ENCODE data around the gene BLACAT1.
A peak's percentile ranks its signal among the peaks of the same experiment; 100 is the strongest.
"Not testable (repeated sequence)": the region's sequence is repeated elsewhere in the genome, so short reads cannot be mapped to it uniquely, and the experiment has no call there.

The BLACAT1 gene

DNA sequence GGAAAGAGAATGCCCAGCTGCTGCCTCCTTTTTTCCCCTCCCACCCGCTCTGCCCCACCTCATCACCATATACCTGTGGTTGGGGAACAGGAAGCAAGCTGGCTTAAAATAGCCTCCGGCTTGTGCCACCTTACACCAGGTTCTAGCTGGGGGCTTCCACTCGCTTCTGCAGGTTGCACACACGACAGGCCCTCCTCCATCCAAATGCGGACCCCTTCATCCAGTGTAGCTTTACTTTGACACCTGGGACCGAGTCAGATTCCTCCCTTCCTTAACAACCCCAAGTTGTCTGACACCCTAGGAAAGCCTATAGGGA lies 14.6 kb downstream of the BLACAT1 start:
- DNase-seq (ENCODE audit: low read depth) = no peak

DNA sequence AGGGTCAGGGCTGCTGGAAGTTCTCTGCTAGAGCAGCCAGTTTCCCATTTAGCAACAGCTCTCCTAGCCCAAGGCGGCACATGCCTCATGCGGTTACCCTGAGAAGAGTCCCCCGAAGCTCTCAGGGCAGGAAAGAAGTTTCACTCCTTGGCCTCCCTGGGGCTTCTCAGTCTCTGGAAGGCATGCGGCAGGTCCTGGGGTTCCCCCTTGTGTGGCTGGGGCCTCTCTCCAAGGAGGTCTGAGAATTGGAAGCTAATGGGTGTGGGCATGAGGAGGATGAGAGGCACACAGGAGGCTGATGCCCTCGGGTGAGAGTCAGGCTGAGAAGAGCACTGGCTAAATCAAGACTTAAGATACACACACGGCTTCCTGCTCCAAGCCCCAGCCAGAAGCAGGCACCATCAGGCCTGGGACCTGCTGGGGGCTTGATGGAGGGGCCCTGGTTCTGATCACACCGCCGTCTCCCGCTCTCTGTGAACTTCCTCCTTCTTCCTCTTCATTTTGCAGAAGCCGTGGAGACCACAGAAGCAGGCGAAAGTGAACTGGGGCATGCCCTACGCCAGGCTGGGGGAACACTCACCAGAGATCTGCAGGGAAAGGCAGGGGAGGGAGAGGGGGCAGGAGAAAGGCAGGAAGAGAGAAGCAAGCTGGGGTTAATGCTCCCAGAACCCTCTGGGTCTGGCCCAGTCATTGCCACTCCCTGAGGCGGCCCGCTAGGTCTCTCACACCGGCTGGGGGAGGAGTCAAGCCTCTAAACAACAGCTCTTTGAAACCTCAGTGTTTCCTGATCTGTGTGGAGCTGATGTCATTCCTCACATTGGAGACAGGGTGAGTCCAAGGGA lies 15.1 kb downstream of the BLACAT1 start:
- peak; percentile 59 for DNase-seq (ENCODE audit: low read depth)

DNA sequence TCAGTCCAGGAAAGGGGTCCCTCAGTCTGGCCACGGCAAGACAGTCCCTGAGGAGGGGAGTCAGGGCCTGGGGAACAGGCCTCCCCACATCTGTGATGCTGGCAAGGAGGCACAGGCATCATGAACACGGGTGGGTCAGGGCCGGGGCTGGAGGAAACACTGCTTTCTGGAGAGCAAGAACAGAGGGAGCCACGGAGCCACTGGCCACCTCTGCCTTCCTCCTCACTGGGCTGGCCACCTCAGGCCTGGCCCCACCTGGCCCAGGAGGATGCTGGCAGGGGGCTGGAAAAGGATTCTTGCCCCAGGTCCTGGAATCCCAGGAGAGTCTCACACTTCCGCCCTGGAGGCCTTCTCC lies 15.7 kb downstream of the BLACAT1 start:
- no peak for DNase-seq (ENCODE audit: low read depth)

DNA sequence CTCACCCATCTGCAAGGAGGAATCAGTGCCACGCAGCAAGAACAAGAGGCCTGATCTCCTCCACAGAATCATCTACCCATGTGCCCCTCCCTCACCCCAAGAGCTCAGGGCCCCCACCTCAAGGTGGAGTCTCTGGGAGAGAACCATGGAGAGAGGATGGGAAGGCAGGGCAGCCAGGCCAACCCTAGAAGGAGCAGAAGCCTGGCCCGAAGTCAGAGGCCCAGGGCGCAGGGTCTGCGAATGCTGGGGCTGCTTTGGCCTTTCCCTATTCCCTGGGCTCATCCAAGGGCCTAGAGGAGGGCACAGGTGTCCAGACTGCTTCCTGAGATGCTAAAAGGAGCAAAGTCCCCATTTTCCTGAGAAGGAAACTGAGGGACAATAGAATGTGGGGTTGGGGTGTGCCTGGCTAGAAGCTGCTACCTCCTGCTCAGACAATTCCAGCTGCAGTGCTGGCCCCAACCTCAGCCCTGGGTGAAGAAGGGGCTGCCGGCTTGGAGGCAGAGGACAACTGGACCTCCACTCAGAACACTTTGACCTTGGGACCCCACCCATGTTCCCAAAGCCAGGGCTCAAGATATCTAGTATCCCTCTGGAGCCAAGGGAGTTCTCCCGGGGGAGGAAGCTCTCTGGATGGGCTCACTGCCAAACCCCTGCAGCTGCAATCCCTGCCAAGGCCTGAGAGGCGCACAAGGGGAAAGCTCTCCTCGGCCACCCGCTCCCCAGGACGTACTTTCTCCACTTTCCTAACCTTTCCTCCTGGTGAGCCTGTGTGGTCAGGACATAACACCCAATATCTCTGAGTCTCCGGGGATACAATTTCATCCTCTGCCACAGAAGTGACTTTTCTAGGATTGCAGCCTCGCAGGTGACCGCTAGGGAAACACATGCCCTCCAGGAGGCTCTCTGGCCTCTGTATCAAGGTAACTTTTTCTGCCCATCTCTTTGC lies 17.4 kb downstream of the BLACAT1 start:
- no peak for DNase-seq (ENCODE audit: low read depth)

DNA sequence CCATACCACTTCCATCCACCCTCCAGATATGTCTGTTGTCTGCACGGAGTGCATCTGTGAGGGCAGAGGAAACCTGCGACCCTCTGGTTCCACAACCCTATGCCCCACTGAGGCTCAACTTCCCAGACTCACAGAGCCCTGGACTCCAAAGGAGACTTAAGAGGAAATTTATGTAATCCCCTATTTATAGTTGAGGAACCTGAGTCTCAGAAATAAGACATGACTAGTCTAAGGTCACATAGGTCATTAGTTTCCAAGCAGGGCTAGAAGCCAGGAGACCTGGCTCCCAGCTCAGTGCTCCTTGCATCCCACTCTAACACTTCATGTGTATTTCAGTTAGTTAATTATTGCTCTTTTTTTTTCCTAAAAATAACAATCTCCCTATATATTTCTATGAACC lies 18.3 kb downstream of the BLACAT1 start:
- no peak for DNase-seq (ENCODE audit: low read depth)

- no peak for DNase-seq (ENCODE audit: low read depth)
These were observed 19.0 kb downstream of the BLACAT1 start for GRCh38 chr1:205436776-205437410.

DNA sequence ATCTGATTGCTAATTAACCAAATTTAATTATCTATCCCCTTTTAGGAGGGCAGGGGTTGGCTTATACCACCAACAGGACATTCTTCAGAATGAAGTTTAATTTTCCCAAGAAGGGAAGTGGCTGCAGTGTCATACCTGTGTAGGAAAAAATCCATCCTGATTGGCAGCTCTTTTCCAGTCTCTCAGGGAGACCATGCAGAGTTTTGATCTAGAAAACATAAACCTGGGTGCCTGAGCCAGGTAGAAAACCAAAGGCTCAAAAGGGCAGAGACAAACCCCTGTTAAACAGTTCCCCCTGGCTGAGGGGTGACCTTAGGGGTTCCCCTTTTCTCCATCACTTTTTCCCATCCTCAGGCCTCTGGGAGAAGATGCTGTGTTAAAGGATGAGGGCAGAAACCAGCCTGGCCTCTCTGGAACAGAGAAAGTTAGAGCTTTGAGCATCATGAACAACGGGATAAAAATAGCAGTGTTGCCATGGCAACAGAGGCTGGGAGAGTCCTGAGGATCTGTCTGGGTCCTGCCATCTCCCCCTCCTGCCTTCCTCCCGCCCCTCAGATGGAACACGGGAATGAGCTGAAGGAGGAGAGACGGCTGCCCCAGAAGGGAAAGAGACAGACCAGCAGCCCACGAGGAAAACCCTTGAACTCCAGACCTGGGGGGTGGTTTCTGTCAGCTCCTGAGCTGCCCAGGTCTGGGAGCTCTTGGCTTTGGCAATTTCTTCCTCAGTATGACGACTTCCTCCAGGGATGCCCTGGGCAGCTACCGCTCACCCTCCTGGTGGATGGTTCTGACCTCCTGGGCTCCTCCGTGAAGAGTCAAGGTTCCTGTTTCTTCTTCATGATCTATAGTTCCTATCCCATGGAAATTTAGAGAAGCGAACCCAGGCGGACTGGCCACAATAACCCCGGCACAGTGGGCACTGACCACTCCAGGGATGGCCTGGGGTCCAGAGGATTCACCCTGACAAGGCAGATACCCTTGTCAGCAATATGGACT lies 20.0 kb downstream of the BLACAT1 start:
- no peak for DNase-seq (ENCODE audit: low read depth)

GRCh38 chr1:205434738-205435137 lies 21.1 kb downstream of the BLACAT1 start:
- DNase-seq (ENCODE audit: low read depth) = no peak

- not testable (repeated sequence) for DNase-seq (ENCODE audit: low read depth)
These were observed 23.2 kb downstream of the BLACAT1 start for GRCh38 chr1:205432692-205433091.

- DNase-seq (ENCODE audit: low read depth) = no peak
These were observed 23.7 kb downstream of the BLACAT1 start for GRCh38 chr1:205432116-205432515.

DNA sequence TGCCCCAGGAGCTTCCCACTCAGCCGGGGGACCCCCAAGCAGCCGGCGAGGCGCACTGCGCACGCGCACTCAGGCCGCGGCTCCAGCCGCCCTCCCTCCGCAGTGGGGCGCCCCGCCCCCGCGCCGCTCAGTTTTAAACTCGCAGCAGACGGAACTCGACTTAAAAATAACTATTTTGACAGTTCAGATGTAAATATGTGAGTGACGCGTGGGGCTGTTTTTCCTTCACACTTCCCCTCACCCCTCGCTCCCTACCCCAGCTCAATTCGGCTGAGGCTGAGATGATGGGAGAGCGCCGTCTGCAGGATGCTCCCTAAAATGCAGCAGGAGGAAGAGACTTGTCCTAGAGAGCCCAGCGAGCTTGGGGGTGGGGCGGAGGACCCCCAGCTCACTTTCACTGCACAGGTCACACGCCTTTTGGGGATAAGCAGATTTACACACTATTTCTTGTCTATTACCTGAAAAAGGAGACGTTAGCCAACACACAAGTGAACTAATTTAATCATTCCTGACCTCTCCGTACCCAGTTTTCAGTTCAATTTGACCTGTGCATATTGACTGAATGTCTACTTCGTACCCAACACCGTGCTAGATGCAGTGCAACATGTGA lies 25.0 kb downstream of the BLACAT1 start:
- DNase-seq (ENCODE audit: low read depth) = peak; percentile 22

DNA sequence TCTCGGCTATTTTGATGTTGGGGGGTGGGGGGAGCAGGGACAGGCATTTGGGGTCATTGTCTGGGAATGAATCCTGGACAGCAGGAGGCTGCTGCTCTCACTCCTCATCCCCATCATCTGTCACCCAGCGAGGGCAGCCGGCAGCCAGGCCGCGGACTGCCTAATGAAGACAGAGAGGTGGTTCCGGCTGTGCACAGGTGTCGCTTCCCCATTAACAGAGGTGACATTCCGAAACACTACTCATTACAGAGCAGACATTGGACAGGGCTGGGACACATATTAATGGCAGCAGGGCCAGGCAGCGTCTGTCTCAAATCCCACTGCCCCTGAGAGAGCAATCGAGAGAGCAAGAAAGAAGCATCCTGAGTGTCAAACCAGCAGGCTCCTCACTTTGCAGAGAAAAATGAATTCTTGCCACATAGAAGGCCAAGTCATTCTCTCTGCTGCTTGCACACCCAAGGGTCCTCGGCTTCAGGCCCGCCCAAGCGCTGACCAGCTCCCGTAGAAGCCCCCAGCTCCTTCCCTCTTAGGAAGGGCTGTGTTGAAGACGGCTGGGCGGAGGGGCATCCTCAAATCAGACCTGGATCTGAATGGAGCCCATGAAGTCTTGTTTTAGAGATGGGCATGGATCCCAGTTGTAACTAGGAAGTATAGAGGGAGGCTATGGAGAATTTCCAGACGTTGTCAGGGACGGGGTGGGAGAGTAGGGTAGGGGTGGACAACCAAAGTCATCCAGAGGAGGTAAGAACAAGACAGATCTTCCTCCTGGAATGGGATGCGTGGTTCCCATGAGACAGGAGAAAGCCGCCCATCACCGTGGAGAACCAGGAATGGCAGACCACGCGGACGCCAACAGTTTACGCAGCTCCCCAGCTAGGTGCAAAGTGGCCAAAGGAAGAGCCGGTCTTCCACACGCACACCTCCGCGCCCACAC lies 25.8 kb downstream of the BLACAT1 start:
- DNase-seq (ENCODE audit: low read depth) = no peak

- DNase-seq (ENCODE audit: low read depth) = no peak
These were observed 30.8 kb downstream of the BLACAT1 start for GRCh38 chr1:205424901-205425600.

DNA sequence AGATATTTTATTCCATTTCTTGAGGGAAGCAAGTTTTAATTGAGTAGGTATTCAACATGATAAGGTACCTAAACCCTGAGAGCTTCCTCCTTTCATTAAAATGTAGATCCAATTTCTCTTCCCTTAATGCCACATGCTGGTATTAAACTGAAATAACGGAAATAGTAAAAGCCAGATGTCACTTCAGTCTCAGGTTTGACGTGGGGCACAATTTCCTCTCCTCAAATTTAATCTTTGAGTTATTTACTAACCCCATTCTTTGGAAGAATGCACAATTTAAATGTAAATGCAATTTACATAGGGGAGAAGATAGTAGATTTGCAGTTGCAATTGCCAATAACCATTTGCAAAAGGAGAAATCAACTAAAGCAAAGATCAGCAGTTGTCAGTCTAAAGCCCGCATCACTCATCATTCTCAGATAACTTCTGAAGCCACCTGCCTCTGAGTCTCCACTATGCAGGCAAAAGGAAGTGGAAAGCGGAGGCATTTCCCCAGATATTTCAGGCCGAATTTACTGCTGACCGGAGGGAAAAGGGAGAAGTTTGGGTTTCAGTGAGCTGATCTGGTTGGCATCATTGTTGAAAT lies 31.9 kb downstream of the BLACAT1 start:
- no peak for DNase-seq (ENCODE audit: low read depth)

- DNase-seq (ENCODE audit: low read depth) = no peak
These were observed 32.7 kb downstream of the BLACAT1 start for GRCh38 chr1:205422993-205423642.

- no peak for DNase-seq (ENCODE audit: low read depth)
These were observed 34.0 kb downstream of the BLACAT1 start, which contains the start of gene LEMD1 for GRCh38 chr1:205421798-205422197. Gene LEMD1, minus strand, starts transcription at chr1:205422056. Its CDS starts 1,520 bp downstream, at chr1:205420536.

GRCh38 chr1:205420938-205421337 lies 34.9 kb downstream of the BLACAT1 start:
- DNase-seq (ENCODE audit: low read depth) = no peak

Data from activated T-helper 1 cell treated with Interleukin-2 at 50 U/mL for 16 hours (primary cell).